Measurements from ENCODE around the gene MMD.
"Not testable (repeated sequence)": the region's sequence is repeated elsewhere in the genome, so short reads cannot be mapped to it uniquely, and the experiment has no call there.

Gene MMD

DNA sequence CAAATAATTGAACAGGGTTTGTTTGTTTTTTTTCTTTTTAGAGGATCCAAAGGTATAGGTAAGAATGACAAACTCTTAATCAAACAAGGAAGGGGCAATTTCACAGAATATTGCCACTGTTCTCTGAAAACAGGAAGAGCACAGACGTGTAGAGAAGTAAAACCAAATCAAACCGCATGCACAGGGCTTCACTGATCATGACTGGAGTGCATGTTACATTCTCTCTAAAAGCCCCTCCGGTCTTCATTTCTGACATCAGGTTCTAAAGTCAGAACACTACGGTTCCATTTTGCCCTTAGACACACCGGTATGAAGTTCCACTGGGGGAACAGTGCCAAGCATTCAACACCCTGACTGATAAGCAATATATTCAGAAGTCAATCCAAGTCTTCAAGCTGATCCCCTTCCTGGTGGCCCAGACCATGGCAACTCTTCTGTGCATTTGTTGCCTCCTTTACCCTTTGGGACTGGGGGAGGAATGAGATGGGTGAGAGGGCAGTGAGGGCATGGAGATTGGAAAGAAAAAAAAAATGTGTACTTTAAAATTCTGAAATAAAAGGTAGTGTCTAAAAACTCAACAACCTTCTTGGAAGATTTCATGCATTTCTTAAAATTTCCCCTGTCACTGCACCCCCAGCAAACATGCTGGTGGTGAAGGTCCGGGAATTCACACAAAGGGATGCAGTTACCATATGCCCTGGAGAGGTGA lies 1.4 kb downstream of the MMD start:
- peak; percentile 63 for DNase-seq (ENCODE audit: low spot score)

DNA sequence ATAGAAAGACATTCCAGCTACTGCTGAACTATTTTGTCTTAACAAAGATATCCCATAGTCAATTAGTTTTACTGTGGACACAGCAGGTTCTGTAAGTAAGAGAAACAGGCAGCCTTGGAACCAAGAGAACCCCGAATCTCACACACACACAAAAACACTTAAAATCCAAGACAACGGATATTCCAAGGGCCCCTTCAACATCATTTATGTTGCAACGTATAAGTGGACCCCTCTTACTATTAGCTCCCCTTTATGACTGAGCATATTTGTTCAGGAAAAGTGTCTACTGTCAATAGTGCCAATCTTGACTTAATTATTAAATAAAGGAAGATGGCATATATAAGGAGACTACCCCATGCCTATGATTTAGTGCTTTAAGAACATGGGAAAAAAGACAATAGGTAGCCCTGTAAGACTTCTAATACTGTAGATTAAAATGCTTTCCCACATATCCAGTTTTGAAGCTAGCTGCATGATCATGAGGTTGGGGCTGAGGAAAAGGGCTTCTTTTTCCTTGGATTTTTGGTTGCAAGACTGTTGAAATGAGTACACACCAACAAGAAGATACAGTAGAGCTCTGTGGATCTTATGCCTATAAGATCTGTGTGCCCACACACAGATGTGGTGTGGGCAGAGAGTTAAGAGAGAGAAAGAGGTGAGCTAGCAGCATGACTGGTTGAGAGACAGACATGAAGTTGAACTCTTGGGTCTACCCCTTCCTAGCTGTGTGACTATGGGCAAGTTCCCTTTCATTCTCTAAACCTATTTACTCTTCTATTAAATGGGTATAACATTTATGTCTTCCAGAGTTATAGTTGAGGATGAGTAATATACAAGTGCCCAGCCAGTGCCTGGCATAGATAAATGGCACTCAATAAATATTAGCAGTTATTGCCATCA lies 3.0 kb downstream of the MMD start:
- DNase-seq (ENCODE audit: low spot score), result no peak

DNA sequence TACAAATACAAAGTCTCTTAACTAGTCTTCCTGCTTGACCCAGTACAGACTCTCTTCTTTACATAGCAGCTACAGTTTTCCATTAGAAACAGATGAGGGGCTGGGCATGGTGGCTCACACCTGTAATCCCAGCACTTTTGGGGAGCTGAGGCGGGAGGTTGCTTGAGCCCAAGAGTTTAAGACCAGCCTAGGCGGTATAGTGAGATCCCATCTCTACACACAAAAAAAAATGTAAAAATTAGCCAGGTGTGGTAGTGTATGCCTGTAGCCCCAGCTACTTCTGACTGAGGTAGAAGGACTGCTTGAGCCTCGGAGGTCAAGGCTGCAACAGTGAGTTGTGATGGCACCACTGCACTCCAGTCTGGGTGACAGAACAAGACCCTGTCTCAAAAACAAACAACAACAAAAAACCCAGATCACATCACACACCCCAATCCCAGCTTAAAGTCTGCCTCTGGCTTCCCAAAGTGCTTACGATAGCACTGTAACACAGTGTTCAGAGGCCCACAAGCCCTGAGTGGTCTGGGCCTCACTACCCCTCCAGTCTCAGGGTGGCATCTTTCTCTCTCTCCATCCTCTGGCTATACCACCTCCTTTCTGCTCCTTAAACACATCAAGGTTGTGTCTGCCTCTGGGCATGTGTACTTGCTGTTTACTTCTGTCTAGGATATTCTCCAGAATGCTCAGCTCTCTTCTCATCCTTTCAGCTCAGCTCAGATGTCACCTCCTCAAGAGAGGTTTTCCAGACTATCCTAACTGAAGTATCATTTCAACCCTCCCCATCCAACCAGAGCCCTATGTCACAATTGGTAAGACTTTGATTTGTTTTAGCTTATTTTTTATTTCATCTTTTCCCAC lies 4.0 kb downstream of the MMD start:
- DNase-seq (ENCODE audit: low spot score), result no peak

DNA sequence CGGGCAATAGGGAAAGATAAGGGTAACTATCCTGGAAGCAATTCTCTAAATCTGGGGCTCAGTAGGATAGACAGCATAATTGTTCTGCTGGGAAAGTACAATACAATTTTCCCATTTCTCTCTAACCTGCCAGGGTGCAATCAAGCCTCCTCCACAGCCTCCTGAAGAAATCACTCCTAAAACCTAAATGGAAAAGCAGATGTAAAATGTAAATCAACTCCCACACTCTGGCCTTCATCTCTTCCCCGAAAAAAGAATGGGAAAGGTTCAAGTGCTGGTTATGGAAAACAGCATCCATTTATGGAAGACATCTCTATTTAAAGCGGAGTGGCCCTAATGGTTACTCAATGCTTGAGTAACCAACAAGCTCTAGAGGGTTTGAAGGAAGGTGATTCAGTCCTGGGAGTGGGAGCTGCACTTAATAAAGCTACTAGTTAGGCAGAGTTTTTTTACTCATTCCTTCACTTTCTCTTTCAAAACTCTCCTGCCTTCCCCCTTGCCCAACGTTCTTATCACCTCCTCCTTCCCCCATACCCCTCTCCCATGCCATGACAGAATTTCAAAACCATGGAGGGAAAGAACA lies 5.1 kb downstream of the MMD start:
- no peak for DNase-seq (ENCODE audit: low spot score)

DNA sequence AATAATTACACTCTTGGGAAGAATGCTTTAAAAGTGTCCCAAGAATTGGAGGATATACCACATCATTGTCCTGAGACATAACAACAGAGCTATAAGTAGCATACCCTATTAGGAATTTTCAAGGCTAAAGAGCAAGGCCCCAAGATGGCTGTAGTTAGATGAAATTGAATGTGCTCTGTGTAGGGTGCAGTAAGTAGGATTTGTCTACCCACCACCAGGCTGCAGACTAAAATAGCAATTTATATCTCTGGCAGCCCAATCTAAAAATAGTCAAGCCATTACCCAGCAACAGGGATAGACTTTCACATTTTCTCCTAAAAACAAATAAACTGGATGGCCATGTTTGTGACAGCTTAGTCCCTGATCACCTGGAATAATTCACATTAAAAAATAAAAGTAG lies 5.6 kb downstream of the MMD start:
- no peak for DNase-seq (ENCODE audit: low spot score)

DNA sequence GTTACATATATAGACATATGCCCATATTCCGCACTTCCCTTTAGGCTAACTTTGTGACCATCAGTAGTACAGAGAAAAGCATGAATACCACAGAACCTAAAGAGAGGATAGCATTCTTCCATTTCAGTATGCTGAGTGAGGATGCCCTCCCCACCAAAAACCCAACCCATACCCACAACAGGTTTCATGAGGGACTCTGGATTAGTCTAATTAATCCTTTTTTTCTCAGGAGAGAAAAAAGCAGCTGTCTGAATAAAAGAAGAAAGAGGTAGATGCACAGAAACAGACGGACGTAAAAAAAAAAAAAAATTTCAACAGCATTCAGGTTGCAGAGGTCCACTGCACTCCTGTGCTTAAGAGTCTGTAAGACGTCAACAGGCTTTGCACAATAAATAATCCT lies 6.7 kb downstream of the MMD start:
- no peak for DNase-seq (ENCODE audit: low spot score)

DNA sequence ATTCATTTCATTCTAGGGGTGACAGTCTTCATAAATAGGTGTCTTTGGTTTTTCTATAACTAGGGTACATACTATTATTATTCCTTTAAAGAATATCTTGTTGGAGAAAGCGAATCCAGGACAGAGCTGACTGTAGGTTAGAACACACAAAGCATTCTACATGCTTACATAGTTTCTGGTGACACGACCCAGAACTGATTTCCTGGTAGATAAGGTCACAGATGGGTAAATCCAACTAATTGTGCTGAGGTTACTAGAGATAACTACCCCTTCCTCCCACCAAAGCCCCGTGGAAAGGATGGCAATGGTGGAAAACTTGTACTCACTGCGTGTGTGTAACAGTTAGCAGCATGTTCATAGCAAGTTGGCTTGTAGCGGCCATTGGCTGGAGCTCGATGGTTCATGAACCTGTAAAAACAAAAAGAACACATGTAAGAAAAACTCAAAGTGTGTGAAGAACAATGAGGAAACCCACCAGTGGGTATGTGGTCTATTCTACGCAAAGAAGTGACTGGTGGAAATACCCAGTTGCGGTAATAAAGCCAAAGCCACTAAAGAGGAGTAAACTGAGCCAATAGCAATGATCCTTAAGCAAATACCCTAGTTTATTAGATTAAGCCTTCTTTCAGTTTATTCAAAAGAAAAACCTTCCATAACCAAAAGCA lies 7.7 kb downstream of the MMD start:
- DNase-seq (ENCODE audit: low spot score), result no peak

DNA sequence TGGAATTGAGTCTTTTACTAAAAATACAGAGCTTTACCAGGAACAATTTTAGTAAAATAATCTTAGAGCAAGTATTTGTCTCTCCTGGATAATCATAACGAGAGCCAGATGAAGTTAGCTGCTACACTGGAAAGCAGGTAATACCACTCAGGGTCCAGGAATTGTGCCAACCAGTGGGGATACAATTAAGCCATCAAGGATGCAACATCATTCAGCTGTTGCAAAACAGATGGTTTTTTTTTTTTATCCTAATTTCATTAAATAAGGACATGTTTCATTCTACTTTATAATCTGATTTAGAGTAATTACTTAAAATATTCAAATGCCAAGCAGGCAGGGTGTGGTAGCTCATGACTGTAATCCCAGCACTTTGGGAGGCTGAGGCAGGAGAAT lies 10.2 kb downstream of the MMD start:
- DNase-seq (ENCODE audit: low spot score), result no peak

DNA sequence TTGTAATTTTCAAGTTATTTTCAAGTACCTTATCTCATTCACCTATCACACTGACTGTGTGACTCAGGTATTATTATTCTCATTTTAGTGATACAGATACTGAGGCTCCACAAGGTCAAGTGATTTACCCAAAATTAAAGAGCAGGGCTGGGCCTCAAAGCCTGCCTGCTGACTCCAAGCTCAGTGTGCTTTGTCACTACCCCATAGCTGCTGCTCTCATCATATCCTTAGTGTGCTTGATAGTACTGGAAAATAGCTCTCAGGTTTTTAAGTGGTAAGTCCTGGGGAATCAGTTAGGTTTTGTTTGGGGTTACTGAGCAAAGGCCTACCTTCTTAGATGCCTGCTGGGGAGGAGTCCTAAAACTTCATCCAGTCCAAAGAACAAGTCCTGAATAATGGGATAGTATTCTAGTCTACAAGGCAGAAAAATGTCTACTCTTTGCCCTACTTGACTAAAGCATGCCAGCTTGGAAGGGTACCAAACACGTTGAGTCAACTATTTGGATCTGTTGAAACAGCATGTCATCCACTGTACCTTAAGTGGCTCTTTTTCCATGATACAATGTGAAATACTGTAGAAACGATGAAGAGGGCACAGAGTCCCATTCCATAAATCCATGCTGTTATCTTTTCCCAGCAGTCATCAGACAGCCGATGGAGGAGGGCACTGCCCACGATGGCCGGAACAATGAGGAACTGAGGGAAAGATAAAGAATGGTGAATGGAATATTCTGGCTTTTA lies 10.7 kb downstream of the MMD start:
- DNase-seq (ENCODE audit: low spot score), result no peak

DNA sequence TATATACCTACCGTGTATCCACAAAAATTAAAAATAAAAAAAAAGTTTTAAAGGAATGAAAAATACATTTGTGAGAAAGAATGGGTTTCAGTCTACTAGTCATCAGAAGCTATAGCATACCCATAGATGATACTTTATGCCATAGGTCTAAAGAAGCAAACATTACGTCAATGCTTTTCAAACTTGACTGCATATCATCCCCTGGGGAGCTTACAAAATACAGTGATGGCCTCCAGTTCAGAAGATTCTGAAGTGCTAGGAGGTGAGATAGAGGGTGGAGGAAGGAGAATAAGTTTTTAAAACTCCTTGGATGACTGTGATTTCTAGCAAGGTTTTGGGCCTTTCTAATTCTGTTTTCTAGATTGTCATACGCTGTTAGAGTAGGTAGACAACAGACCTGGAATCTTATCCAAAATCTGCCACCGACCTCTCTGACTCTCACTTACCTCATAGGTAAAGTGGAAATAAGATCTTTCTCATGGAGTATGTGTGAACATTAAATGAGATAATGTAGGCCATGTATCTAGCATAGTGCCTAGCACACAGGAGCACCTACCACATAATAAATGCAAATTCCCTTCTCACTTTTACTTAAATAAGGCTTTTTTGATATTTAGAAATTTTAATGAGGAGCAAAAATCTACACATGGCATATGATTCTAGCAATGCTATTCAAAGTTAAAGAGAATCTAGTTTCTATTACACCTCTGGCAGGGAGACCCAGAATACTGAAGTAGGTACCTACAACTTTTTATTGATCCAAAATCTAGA lies 12.4 kb downstream of the MMD start:
- no peak for DNase-seq (ENCODE audit: low spot score)

DNA sequence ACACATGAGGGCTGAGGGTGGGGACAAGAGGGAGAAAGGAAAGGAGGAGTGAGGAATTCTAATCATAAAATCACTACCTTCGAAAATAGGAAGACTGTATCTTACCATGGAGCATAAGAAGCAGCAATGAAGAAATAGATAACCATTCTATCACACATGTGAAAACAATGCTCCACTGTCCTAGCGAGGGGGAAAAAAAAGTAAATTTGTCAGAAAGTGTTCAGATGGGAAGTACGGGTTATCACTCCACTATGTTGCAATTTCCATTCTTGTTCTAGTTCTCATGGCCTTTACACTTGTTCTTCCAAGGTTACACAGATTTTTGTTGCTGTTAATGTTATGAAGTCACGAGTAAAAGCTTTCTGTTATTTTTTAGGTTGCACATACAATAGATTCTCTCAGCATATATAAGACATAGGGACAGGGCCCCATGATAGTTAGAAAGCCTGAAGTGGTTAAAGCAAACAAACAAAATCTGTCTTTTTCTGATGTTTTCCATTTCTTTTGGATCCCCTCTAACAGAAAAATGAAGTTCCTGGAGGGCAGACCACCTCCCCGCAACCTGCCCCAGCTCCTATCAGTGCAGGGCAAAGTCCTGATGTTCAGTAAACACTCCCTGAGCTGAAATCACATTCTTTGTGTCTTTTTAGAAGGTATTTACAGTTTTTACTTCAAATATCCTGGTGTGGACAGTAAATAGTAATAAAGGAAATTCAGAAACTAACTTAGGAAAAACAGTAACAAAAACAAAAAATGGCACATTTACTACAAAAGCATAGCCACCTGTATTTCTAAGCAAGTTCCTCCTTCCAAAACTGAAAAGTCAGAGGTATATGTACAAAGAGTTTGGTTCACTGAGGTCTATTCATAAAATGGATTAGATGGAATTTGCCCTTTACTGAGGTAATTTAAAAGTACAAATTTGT lies 13.7 kb downstream of the MMD start:
- DNase-seq (ENCODE audit: low spot score), result no peak

DNA sequence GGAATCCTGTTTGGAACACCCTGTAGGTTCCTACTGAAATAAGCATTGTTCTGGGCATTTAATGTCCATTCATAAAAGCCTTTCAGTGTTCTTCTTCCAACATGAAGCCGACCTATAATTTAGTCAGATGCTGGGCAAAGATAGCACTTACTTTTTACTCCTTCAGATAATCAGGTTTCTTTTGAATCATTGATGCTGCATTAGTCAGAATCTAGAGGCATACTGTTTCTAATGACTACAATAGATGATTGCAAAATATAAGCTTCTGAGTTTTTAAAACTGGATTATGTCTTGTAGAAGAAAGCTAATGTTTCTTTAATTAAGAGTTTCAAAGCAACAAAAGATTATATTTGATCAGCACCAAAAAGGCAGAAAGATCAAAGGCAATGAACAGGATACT lies 16.0 kb downstream of the MMD start:
- no peak for DNase-seq (ENCODE audit: low spot score)

DNA sequence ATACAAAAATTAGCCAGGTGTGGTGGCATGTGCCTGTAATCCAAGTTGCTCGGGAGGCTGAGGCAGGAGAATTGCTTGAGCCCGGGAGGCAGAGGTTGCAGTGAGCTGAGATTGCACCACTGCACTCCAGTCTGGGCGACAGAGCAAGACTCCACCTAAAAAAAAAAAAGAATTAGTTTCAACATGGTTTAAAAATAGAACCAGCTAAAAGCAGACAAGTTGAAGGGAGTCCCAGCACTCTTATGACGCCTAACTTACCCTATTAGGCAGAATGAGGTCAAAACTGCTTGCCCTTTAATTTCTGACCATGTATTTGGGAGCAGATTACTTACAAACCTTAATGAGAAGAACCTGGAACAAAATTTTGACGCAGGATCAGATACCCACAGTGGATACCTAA lies 17.4 kb downstream of the MMD start:
- DNase-seq (ENCODE audit: low spot score), result not testable (repeated sequence)

DNA sequence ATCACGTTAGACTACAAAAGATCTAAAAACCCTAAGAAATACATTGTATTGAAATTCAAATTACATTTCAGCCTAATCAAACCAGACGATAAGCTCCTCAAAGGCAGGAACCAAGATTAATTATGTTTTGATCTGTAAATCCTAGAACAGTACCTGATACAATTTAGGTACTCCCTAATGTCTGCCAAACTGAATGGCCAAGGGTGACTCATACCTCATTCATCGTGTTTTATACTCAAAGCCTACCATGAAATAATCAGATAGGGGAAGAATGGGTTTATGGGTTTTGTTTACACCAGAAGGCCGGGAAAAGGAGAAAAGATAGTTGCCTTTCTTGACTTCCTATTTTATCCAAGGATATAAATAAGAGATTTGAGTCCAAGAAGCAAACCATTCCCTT lies 19.3 kb downstream of the MMD start:
- no peak for DNase-seq (ENCODE audit: low spot score)

DNA sequence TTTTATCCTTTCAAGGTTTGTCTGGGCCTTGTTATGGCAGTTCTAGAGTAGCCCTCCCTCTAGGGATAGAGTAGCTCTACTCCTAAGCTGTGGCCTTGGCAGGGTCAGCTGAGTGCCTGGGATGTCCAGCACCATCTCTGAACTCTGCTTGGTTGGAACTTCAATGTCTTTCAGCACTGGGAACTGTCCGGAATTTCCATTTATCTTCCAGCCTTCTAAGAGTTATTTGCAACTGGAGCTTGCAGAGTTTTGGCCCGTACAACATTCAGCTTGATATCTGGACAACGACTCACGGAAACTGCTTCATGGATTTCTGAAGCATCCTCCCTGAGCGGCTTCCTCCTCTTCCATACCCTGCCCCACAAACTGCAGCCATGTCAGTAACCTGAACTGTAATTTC lies 22.9 kb downstream of the MMD start:
- DNase-seq (ENCODE audit: low spot score), result no peak

DNA sequence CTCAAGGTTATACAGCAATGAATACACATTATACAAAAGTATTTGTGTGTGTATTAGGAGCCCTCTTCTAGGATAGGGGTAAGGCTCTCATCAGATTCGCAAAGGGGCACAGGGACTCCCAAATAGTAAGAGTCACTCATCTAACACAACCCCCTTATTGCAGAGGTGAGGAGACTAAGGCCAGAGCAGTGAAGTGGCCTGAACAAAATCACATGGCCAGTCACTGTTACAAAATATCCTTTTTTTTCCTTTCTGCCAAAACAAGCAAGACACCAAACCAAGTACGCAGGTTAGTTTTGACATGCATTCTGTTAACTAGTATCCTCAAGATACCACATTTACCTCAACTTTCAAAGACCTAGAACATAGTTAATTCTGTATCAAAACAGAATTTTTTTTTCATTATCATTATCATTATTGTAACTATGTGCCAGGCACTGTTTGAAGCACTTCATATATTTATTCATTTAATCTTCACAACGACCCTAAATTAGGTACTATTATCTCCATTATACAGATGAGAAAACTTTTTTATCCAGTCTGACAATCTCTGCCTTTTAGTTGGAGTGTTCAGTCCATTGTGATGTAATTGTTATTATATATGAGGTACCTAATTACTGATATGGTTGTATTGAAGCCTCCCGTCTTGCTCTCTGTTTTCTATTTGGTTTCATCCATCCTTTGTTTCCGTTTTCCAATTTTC lies 25.7 kb downstream of the MMD start:
- no peak for DNase-seq (ENCODE audit: low spot score)

DNA sequence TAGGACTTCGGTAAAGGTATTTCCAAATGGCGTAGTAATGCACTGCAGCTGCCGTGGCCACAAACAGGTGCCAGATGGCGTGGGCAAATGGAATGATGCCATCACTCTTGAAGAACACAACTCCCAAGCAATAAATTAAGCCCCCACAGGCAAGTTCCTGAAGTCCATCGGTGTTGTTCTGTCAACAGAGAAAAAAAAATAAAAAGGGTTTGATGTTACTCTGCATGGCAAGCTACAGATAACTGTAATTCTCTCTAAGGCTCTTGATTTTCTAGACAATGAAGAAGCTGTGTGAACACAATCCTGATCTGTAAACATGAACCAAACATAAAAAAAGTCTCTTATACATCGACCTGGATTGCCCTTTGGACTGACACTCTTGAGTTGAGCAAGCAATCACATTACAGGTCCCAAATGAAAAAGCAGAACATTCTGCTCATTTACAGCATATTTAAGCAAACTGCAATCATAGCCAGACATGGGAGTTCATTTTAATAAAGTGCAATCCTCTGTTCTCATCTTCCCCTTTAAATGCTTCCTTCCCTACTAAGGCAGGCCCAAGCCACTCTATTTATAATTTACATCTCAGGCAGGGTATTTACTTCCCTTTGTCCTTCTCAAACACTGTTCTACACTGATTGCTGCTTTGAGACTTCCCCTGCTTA lies 27.1 kb downstream of the MMD start:
- no peak for DNase-seq (ENCODE audit: low spot score)
